ENCODE data around the gene TNFSF18. TPM values are rescaled to one million over a fixed set of nuclear protein-coding genes. Genes with fewer than 3 reads are reported as not detected.

Gene TNFSF18
- total RNA-seq, 1 donor from 2014 or later = 4.1 TPM

GRCh38 chr1:173043253-173043652 is 7.5 kb downstream of the TNFSF18 start:
- ATAC-seq (no peak), DNase-seq (ENCODE audit: low spot score) (no peak)
- intact Hi-C loops (cut with DNase I) = no loop called here

GRCh38 chr1:173042806-173043205 is 7.9 kb downstream of the TNFSF18 start:
- ATAC-seq = no peak
- intact Hi-C loops (cut with DNase I) = no loop called here

GRCh38 chr1:173039626-173040025 is 11.1 kb downstream of the TNFSF18 start:
- DNase-seq (ENCODE audit: low spot score) (no peak), ATAC-seq (no peak)
- intact Hi-C loops (cut with DNase I) = no loop called here

More at GRCh38 chr1:173042806-173043205, 7.9 kb downstream of the TNFSF18 start:
- no peak for DNase-seq (ENCODE audit: low spot score)

GRCh38 chr1:173038875-173039554 is 11.7 kb downstream of the TNFSF18 start:
- intact Hi-C loops (cut with DNase I) = no loop called here
- ATAC-seq = no peak
- DNase-seq (ENCODE audit: low spot score) = no peak

DNA sequence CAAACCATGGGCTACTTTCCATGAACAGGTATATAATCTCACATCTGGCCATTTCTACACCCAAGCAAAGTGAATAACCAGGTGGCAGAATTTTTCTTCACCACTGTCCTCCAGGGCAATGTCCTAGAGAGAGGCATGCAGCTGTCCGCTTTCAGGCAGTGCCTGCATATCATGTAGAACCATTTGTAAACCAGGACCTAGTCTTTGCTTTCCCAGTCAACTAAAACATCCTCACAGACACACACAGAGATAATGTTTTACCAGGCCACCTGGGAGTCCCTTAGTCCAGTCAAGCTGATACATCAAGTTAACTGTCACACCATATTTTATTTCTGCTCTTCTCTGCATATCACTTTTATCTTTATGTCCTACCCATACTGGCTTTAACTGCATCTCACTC is 26.2 kb downstream of the TNFSF18 start:
- no peak for ATAC-seq
- intact Hi-C loops (cut with DNase I) = no loop called here
- no peak for DNase-seq (ENCODE audit: low spot score)

- no peak for ATAC-seq
- intact Hi-C loops (cut with DNase I) = no loop called here
Observed at GRCh38 chr1:173023343-173023742, 27.4 kb downstream of the TNFSF18 start.

DNA sequence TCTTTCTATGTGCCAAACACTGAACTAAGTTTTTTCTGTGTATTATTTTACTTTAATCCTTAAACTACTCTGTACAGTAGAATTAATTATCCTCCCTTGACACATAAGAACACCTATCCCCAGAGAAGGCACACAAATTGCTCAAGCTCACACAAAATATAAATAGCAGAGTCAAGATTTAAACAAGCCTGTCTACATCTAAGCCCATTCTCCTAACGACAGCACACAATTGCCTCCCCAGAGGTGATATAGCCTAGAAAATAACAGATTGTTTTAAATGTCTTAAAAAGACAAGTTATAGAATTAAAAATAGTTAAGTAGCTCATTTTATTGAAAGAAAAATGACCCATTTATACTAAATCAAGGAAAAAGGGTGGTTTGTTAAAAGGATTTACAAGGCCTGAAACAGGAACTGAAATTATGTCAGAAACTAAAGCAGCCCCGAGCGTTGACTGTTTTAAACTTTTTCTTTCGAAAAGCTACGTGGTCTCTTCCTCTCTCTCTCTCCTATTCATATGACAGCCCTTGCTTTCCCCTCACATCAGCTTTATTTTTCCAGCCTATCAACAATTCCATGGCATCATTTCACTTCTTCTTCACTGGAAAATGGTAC is 30.5 kb downstream of the TNFSF18 start:
- intact Hi-C loops (cut with DNase I) = no loop called here
- peak; percentile 44 for ATAC-seq

More at GRCh38 chr1:173023343-173023742, 27.4 kb downstream of the TNFSF18 start:
- DNase-seq (ENCODE audit: low spot score) = no peak

DNA sequence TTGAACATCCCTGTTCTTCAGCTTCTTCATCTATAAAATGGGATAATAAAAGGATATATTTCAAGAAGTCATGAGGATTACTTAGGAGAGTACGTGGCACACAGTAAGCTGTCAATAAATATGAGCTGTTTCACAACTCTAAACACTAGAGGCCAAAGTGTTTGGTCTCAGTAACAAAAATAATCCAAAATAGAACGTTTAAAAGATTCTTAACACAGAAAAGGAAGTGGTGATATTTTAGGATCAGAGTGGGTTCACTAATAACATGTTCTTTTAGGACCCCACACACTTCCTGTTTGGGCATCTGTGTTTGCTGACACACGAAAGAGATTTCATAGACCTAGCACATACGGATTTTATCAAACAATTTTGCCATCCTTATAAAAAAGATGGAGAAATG is 32.9 kb downstream of the TNFSF18 start:
- ATAC-seq = no peak
- DNase-seq (ENCODE audit: low spot score) = no peak
- intact Hi-C loops (cut with DNase I) = no loop called here

More for the DNA sequence above, 30.5 kb downstream of the TNFSF18 start:
- no peak for DNase-seq (ENCODE audit: low spot score)

GRCh38 chr1:173016419-173016818 is 34.3 kb downstream of the TNFSF18 start:
- intact Hi-C loops (cut with DNase I) = no loop called here
- no peak for ATAC-seq

DNA sequence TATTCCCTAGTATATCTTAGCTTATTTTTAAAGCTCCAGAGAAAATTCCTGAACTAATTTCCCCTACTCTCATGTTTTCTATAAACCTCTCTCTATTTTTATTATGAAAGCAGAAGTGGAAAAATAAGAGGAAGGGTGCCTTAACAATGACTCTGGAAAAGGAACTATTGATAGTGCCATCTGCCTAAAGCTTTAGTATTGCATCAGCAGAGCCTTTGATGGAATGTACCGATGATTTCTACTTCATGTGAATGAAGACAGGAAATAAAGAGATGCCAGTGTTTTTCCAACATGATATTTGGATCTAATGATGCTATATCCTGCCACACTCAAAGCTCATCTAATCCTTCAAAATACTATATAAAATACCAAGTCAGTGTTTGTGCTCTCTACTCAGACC is 35.1 kb downstream of the TNFSF18 start:
- ATAC-seq (no peak), DNase-seq (ENCODE audit: low spot score) (no peak)
- intact Hi-C loops (cut with DNase I) = no loop called here

More at GRCh38 chr1:173016419-173016818, 34.3 kb downstream of the TNFSF18 start:
- DNase-seq (ENCODE audit: low spot score) = no peak

GRCh38 chr1:173014160-173014559 is 36.6 kb downstream of the TNFSF18 start:
- intact Hi-C loops (cut with DNase I) = no loop called here
- ATAC-seq = no peak

GRCh38 chr1:173012126-173012525 is 38.6 kb downstream of the TNFSF18 start:
- ATAC-seq = no peak
- intact Hi-C loops (cut with DNase I) = no loop called here
- no peak for DNase-seq (ENCODE audit: low spot score)

More at GRCh38 chr1:173014160-173014559, 36.6 kb downstream of the TNFSF18 start:
- DNase-seq (ENCODE audit: low spot score) = no peak

- peak; percentile 71 for ATAC-seq
- intact Hi-C loops (cut with DNase I) = no loop called here
- DNase-seq (ENCODE audit: low spot score) = peak; percentile 54
Observed at GRCh38 chr1:173009597-173009996, 41.1 kb downstream of the TNFSF18 start.

- DNase-seq (ENCODE audit: low spot score) = no peak
- no peak for ATAC-seq
- intact Hi-C loops (cut with DNase I) = no loop called here
Observed at GRCh38 chr1:173005196-173005864, 45.4 kb downstream of the TNFSF18 start.

DNA sequence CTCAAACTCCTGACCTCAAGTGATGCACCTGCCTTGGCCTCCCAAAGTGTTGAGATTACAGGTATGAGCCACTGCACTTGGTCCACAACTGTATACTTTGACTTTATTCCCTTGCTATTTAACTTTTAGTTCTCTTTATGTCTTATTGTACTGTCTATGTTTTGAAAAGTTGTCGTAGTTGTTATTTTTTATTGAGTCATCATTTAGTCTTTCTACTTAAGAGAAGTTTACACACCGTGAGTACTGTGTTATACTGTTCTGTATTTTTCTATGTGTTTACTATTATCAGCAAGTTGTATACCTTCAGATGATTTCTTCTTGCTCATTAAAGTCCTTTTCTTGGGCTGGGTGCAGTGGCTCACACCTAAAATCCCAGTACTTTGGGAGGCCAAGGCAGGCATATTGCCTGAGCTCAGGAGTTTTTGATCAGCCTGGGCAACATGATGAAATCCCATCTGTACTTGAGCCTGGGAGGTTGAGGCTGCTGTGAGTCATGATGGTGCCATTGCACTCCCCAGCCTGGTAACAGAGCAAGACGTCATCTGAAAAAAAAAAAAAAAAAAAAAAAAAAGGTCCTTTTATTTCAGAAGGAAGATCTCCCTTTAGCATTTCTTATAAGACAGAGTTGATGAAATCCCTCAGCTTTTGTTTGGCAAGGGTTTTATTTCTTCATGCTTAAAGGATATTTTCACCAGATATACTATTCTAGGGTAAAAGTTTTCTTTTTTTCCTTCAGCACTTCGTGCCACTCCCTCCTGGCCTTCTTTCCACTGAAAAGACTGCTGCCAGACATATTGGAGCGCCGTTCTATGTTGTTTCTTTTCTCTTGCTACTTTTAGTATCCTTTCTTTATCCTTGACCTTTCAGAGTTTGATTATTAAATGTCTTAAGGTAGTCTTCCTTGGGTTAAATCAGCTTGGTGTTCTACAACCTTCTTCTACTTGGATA is 47.6 kb downstream of the TNFSF18 start:
- intact Hi-C loops (cut with DNase I) = no loop called here
- no peak for DNase-seq (ENCODE audit: low spot score)
- no peak for ATAC-seq

GRCh38 chr1:172999349-172999748 is 51.4 kb downstream of the TNFSF18 start:
- intact Hi-C loops (cut with DNase I) = no loop called here
- DNase-seq (ENCODE audit: low spot score) (no peak), ATAC-seq (peak; percentile 55)

GRCh38 chr1:172997941-172998361 is 52.8 kb downstream of the TNFSF18 start:
- no peak for ATAC-seq

GRCh38 chr1:172993640-172994039 is 57.1 kb downstream of the TNFSF18 start:
- DNase-seq (ENCODE audit: low spot score) = no peak
- intact Hi-C loops (cut with DNase I) = no loop called here
- no peak for ATAC-seq

More at GRCh38 chr1:172997941-172998361, 52.8 kb downstream of the TNFSF18 start:
- intact Hi-C loops (cut with DNase I) = no loop called here
- DNase-seq (ENCODE audit: low spot score) = no peak
